AG09319 (cell line): ENCODE data around the gene SPAM1.

Experiments used
- DNase-seq: peaks from one replicate; pipeline ENCODE4 v3.0.0-alpha.2; 2010; ENCODE audit warnings: low read depth; ENCODE audit errors: extremely low read depth
- TF ChIP-seq, protein P1 (sequence below): IDR thresholded peaks from 2 replicates; pipeline ENCODE4 v1.5.1; 2011; ENCODE audit warnings: low read depth, mild to moderate bottlenecking, inconsistent platforms, low read length, moderate library complexity

SPAM1 gene

GRCh38 chr7:123948136-123948535, 23.1 kb downstream of the SPAM1 start:
- no peak for DNase-seq
- TF ChIP-seq, protein P1, sequence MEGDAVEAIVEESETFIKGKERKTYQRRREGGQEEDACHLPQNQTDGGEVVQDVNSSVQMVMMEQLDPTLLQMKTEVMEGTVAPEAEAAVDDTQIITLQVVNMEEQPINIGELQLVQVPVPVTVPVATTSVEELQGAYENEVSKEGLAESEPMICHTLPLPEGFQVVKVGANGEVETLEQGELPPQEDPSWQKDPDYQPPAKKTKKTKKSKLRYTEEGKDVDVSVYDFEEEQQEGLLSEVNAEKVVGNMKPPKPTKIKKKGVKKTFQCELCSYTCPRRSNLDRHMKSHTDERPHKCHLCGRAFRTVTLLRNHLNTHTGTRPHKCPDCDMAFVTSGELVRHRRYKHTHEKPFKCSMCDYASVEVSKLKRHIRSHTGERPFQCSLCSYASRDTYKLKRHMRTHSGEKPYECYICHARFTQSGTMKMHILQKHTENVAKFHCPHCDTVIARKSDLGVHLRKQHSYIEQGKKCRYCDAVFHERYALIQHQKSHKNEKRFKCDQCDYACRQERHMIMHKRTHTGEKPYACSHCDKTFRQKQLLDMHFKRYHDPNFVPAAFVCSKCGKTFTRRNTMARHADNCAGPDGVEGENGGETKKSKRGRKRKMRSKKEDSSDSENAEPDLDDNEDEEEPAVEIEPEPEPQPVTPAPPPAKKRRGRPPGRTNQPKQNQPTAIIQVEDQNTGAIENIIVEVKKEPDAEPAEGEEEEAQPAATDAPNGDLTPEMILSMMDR: no peak

DNA sequence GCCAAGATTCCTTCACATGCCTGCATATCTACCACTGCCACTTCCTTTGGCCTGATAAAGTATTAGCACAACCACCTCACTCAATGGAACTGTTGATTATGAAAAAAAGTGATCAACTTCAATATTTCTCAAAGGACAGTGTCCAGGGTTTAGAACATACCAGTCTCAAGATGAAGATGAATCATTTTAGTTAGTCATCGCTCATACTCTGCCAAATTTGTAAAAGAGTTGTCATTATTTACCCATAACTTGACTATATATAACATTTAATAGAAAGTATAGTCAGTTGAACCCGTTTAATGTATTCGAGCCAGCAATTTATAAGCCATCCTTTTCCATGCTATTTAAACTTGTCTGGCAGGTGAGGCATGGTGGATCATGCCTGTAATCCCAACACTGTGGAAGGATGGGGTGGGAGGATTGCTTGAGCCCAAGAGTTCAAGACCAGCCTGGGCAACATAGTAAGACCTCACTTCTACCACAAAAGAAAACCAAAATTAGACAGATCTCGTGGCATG, 33.2 kb downstream of the SPAM1 start:
- no peak for DNase-seq
- TF ChIP-seq, protein P1: no peak

DNA sequence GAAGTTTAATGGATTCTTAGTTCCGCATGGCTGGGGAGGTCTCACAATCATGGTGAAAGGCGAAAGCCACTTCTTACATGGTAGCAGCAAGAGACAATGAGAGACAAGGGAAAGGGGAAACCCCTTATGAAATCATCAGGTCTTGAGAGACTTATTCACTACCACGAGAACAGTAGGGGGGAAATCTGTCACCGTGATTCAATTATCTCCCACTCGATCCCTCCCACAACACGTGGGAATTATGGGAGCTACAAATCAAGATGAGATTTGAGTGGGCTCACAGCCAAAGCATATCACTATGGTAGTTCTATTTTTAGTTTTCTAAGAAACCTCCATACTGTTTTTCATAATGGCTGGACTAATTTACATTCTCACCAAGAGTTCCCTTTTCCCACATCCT, 36.7 kb downstream of the SPAM1 start:
- TF ChIP-seq, protein P1: no peak
- DNase-seq: no peak

DNA sequence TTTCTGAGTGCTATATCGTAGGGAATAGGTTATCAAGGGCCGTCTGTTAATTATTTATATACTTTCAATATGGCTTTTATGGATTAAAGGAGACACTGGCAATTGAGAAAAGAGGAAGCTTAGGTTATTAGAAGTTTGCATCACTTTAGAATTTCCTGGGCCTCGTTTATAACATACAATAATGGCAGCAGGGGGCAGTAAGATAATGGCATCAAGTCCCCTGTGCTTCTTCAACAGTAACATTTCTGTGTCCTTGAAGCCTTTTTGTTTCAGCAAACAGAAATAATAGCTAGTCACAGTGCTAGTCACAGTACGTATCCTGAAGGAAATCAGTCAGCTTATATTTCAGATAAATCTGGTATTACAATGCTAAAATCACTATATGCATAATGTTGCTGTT, 41.9 kb downstream of the SPAM1 start:
- TF ChIP-seq, protein P1: no peak
- DNase-seq: no peak

DNA sequence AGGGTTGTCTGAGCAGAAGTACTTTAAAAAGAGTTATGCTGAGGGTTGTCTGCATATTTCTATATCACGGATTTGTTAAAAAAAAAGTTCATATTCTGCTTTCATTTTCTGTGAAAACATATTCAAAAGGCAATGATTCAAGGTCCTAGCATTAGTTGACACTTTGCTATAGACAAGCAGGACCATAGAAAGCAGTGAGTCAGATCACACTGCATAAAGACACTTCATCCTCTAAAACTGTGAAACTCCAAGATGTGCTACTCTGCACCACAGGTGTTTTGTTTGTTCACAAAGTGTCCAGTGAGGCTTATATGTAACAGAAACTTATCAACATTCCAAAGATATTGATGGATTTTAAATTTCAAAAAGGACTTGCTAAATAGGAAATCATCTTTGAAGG, 47.0 kb downstream of the SPAM1 start:
- TF ChIP-seq, protein P1: no peak
- no peak for DNase-seq

DNA sequence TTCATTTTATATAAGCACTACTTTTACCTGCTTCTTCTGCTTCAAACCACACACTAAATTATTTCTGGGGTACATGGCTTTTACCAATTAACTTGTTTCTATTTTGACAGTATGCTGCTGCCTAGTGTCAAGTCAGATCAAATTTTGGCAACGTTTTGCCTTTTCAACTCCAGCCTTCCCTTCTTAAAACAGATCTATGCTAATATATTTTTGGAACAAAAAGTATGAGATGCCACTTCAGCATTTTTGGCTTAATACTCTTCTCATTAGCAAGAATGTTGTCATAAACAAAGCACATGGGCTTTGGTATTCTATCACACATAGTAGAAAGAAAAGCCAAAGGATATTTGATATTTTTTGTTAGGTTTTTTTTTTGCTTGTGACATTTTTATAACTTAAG, 47.8 kb downstream of the SPAM1 start:
- TF ChIP-seq, protein P1: no peak
- no peak for DNase-seq

GRCh38 chr7:123974326-123974908, 49.4 kb downstream of the SPAM1 start:
- no peak for DNase-seq
- TF ChIP-seq, protein P1: no peak
